ENCODE results near the gene EIF4ENIF1. TPM values are rescaled to one million over a fixed set of nuclear protein-coding genes. Genes with fewer than 3 reads are reported as not detected.
"Not testable (repeated sequence)": the region's sequence is repeated elsewhere in the genome, so short reads cannot be mapped to it uniquely, and the experiment has no call there.

The EIF4ENIF1 gene
- polyA plus RNA-seq, 1 of the 3 experiments (the other 2 are of a cell fraction): 18.4 TPM

- TF ChIP-seq ZBTB33 (IDR thresholded peaks at IDR 0.05; ENCODE audit: borderline replicate concordance, low read depth): peak; percentile 75; the same call in 1 of the 2 replicates
- TF ChIP-seq TCF12 (IDR thresholded peaks at IDR 0.05): no peak
- peak; percentile 46; the same call in 1 of the 2 replicates for TF ChIP-seq PBX3 (IDR thresholded peaks at IDR 0.05)
- peak; percentile 7; the same call in 1 of the 2 replicates for TF ChIP-seq RAD21 (IDR thresholded peaks at IDR 0.05; ENCODE audit: low read length)
- TF ChIP-seq CHD2 (IDR thresholded peaks at IDR 0.05; ENCODE audit: low read length, partially characterized antibody): peak; percentile 95
- TF ChIP-seq USF1 (IDR thresholded peaks at IDR 0.05; ENCODE audit: borderline replicate concordance, low read depth): no peak
Observed at GRCh38 chr22:31496007-31496734, 6.5 kb upstream of the EIF4ENIF1 start, which contains the start of gene SFI1 (continued).

GRCh38 chr22:31495343-31495742, 5.7 kb upstream of the EIF4ENIF1 start:
- 83% methylated on average over 15 of the region's 15 CpGs for WGBS (ENCODE audit: low lambda C conversion rate)
- POLR2A ChIA-PET: no interaction called here
- Histone ChIP-seq H3K9me2 (no peaks in the 10 kb centered on the region), H3K4me1 (ENCODE audit: control insufficient read depth in 1 of 2, insufficient read depth in 2 of 2, low read depth in 1 of 2, low read length in 1 of 2) (peaks cover 0 to 4% of the 10 kb centered on the region in 2 experiments; a peak in 1 of 4 replicates), H3K9ac (peak overlapping the region; percentile 81), H3K4me2 (peak overlapping the region; percentile 80), H2AFZ (ENCODE audit: low read depth) (peak overlapping the region; percentile 93), H3K9me3 (no peaks in the 10 kb centered on the region), H4K20me1 (ENCODE audit: insufficient read depth) (no peaks in the 10 kb centered on the region), H3K27ac (ENCODE audit: low read depth in 2 of 2, low read length in 1 of 2) (peak overlapping the region; percentile 69 to 87; a peak in 3 of 4 replicates), H3K27me3 (ENCODE audit: insufficient read depth) (no peaks in the 10 kb centered on the region), H3K79me2 (ENCODE audit: insufficient read depth) (peaks cover 52% of the 10 kb centered on the region), H3F3A (replicated peaks; ENCODE audit: insufficient read depth) (peaks cover 16% of the 10 kb centered on the region), H3K36me3 (replicated peaks in 1 of 2; ENCODE audit: control insufficient read depth in 1 of 2, insufficient read depth in 2 of 2, low read length in 1 of 2) (peaks cover 0 to 6% of the 10 kb centered on the region in 2 experiments), H3K4me3 (ENCODE audit: low read depth in 2 of 2, low read length in 1 of 2) (peak overlapping the region; percentile 70 to 77)
- TF ChIP-seq MEF2A (IDR thresholded peaks at IDR 0.05; ENCODE audit: borderline replicate concordance, low read depth): no peak
- TF ChIP-seq MAX (IDR thresholded peaks at IDR 0.05; ENCODE audit: low read depth): no peak
- no peak for TF ChIP-seq ZBTB33 (IDR thresholded peaks at IDR 0.05; ENCODE audit: borderline replicate concordance, low read depth)
- TF ChIP-seq SIN3A (IDR thresholded peaks at IDR 0.05; ENCODE audit: borderline replicate concordance, low read depth, low read length): no peak
- DNase-seq: no peak
- CTCF ChIA-PET: interaction anchor here (1.0 kb wide), 1 partner anchor 475 kb away, joined by 3 read pairs; no protein-coding TSS in a partner anchor

- WGBS (ENCODE audit: low lambda C conversion rate): 91% methylated on average over 5 of the region's 5 CpGs
- H3K9me3 ChIP-seq; H3K9ac ChIP-seq; H4K20me1 ChIP-seq (ENCODE audit: insufficient read depth); DNase-seq; H3K36me3 ChIP-seq (replicated peaks in 1 of 2; ENCODE audit: control insufficient read depth in 1 of 2, insufficient read depth in 2 of 2, low read length in 1 of 2); H3K4me1 ChIP-seq (ENCODE audit: control insufficient read depth in 1 of 2, insufficient read depth in 2 of 2, low read depth in 1 of 2, low read length in 1 of 2); H3K4me3 ChIP-seq (ENCODE audit: low read depth in 2 of 2, low read length in 1 of 2); H3K4me2 ChIP-seq; H3K27me3 ChIP-seq (ENCODE audit: insufficient read depth); POLR2A ChIA-PET; H2AFZ ChIP-seq (ENCODE audit: low read depth); H3K9me2 ChIP-seq; H3K27ac ChIP-seq (ENCODE audit: low read depth in 2 of 2, low read length in 1 of 2): not testable (repeated sequence)
- peaks cover 46% of the 10 kb centered on the region for H3K79me2 ChIP-seq (ENCODE audit: insufficient read depth)
- peaks cover 20% of the 10 kb centered on the region for H3F3A ChIP-seq (replicated peaks; ENCODE audit: insufficient read depth)
- CTCF ChIA-PET: interaction anchor here (0.6 to 2.1 kb wide), 2 partner anchors 111 to 180 kb away, joined by 3 to 5 read pairs; no protein-coding TSS in a partner anchor
Observed at GRCh38 chr22:31493355-31493754, 3.7 kb upstream of the EIF4ENIF1 start.

Measured in SK-N-SH (cell line).